B cell (primary cell): ENCODE measurements around the gene ADRA2C. TPM values are rescaled to one million over a fixed set of nuclear protein-coding genes. Genes with fewer than 3 reads are reported as not detected.

Source experiments
- ATAC-seq: fragments of 200-7000 bp; cut with Tn5 transposase; one replicate; pipeline ENCODE4 v1.10.0; 2021; ENCODE audit warnings: low read depth, mild to moderate bottlenecking, moderate number of reproducible peaks, moderate library complexity
- CTCF ChIA-PET: fragments of 350-600 bp; sonication (Branson Sonifier 250); formaldehyde crosslinking; loops from one replicate; lab custom pipeline; 2021; ENCODE audit warnings: antibody characterized with exemption, inconsistent platforms; lab: Charles Lee
- POLR2A ChIA-PET: fragments of 350-600 bp; sonication (Branson Sonifier 250); formaldehyde crosslinking; loops from one replicate; lab custom pipeline; 2021; ENCODE audit warnings: antibody characterized with exemption; lab: Charles Lee
- DNase-seq: peaks from one replicate; pipeline ENCODE4 v3.0.0; 2013
- H2AFZ ChIP-seq: 2 replicates; pipeline ENCODE4 v1.6.1; 2012; ENCODE audit warnings: mild to moderate bottlenecking, low read depth, low read length; ENCODE audit not compliant: insufficient read depth, poor library complexity, severe bottlenecking
- H3K27ac ChIP-seq, 2 donors: 1 replicate in 1 of 2; 2 replicates in 1 of 2; pipeline ENCODE4 v1.5.1; 2012 to 2013; ENCODE audit warnings: low read length in 2 of 2, mild to moderate bottlenecking in 2 of 2, moderate library complexity in 1 of 2
- H3K27me3 ChIP-seq, 4 experiments: fragments of 200-600 bp in 1 of 4; sonication (generic) in 1 of 4; replicated peaks in 1 of 4; 1 replicate in 2 of 4; 2 replicates in 2 of 4; pipeline versions ENCODE4 v1.6.1 to v1.7.0; 2013 to 2016; ENCODE audit warnings: low read length in 3 of 4, mild to moderate bottlenecking in 2 of 4, mixed read lengths in 1 of 4, moderate library complexity in 1 of 4; ENCODE audit not compliant: insufficient read depth in 4 of 4, control insufficient read depth in 3 of 4; ENCODE audit errors: control extremely low read depth in 1 of 4
- H3K36me3 ChIP-seq, 2 experiments: replicated peaks in 1 of 2; 1 replicate in 1 of 2; 2 replicates in 1 of 2; pipeline versions ENCODE4 v1.6.1 to v1.7.1; 2013; ENCODE audit warnings: low read length in 1 of 2; ENCODE audit not compliant: insufficient read depth in 2 of 2, control insufficient read depth in 1 of 2; ENCODE audit errors: control extremely low read depth in 1 of 2, extremely low read depth in 1 of 2
- H3K4me1 ChIP-seq, 2 donors: fragments of 200-600 bp in 1 of 2; sonication (generic) in 1 of 2; 1 replicate in 1 of 2; 2 replicates in 1 of 2; pipeline versions ENCODE4 v1.5.1 to v1.6.1; 2013 to 2017; ENCODE audit warnings: low read length in 2 of 2; ENCODE audit not compliant: control insufficient read depth in 2 of 2, insufficient read depth in 2 of 2
- H3K4me2 ChIP-seq: replicated peaks from 2 replicates; pipeline ENCODE3; 2012; ENCODE audit warnings: mild to moderate bottlenecking, low read depth, low read length; ENCODE audit not compliant: poor library complexity, severe bottlenecking
- H3K4me3 ChIP-seq, 5 experiments: fragments of 200-600 bp in 1 of 5; sonication (generic) in 1 of 5; 1 replicate in 3 of 5; 2 replicates in 2 of 5; pipeline versions ENCODE4 v1.5.1 to v1.7.0; 2011 to 2016; ENCODE audit warnings: low read length in 4 of 5, mild to moderate bottlenecking in 4 of 5, low read depth in 2 of 5, control low read depth in 1 of 5, moderate library complexity in 1 of 5; ENCODE audit not compliant: insufficient read depth in 1 of 5; ENCODE audit errors: control extremely low read depth in 1 of 5, extremely low read depth in 1 of 5
- H3K79me2 ChIP-seq: fragments of 200-600 bp; sonication (generic); one replicate; pipeline ENCODE4 v1.6.0; 2016; ENCODE audit warnings: low read length; ENCODE audit not compliant: control insufficient read depth, insufficient read depth
- H3K9ac ChIP-seq: fragments of 200-600 bp; sonication (generic); 2 replicates; pipeline ENCODE4 v1.6.1; 2017; ENCODE audit warnings: mild to moderate bottlenecking, low read length, moderate library complexity
- H3K9me3 ChIP-seq, 3 donors: one replicate each; pipeline versions ENCODE4 v1.6.1 to v1.7.1; 2013; ENCODE audit warnings: low read length in 2 of 3; ENCODE audit not compliant: control insufficient read depth in 2 of 3, insufficient read depth in 1 of 3; ENCODE audit errors: control extremely low read depth in 1 of 3
- H4K20me1 ChIP-seq: 2 replicates; pipeline ENCODE4 v1.6.0; 2012; ENCODE audit warnings: mild to moderate bottlenecking, low read length; ENCODE audit not compliant: insufficient read depth, control insufficient read depth, poor library complexity, severe bottlenecking
- H3K27ac Mint-ChIP-seq: one replicate; pipeline ENCODE4 v1.8.0; 2021; ENCODE audit warnings: mixed read lengths
- H3K27me3 Mint-ChIP-seq: one replicate; pipeline ENCODE4 v1.8.0; 2021; ENCODE audit warnings: mixed read lengths
- H3K4me1 Mint-ChIP-seq: one replicate; pipeline ENCODE4 v1.8.0; 2021; ENCODE audit warnings: mixed read lengths
- H3K4me3 Mint-ChIP-seq: one replicate; pipeline ENCODE4 v1.8.0; 2021; ENCODE audit warnings: mixed read lengths
- H3K9me3 Mint-ChIP-seq: one replicate; pipeline ENCODE4 v1.8.0; 2022; ENCODE audit warnings: mixed read lengths; ENCODE audit not compliant: insufficient read depth
- CTCF ChIP-seq: fragments of 200-600 bp; IDR thresholded peaks from one replicate; pipeline ENCODE4 v1.8.0; 2022; ENCODE audit warnings: antibody characterized with exemption, mild to moderate bottlenecking
- EZH2 ChIP-seq: IDR thresholded peaks from 2 replicates; pipeline ENCODE4 v1.6.1; 2012; ENCODE audit warnings: borderline replicate concordance, low read depth, mild to moderate bottlenecking, moderate library complexity, low read length; ENCODE audit not compliant: insufficient read depth, poor library complexity, severe bottlenecking
- WGBS: methylation state at CpG from one replicate; pipeline ENCODE4 v1.1.5; 2013; ENCODE audit warnings: missing lambda C conversion rate; ENCODE audit not compliant: insufficient coverage; 5-methylcytosine and 5-hydroxymethylcytosine counted together
- intact Hi-C: fragments of 100-400 bp; cut with micrococcal nuclease; formaldehyde crosslinking; loops from one replicate; pipeline ENCODE4 v1.10.0; 2022
- polyA plus RNA-seq: library from polyadenylated mRNA; depleted of rRNA; stranded (reverse); fragments of >200 nt; gene quantifications from 2 replicates; pipeline ENCODE4 v1.2.3, GENCODE V29; 2012
- total RNA-seq, 2 donors: library from RNA; stranded (reverse); fragments of 120-200 nt in 1 of 2; gene quantifications; 1 replicate in 1 of 2; 2 replicates in 1 of 2; pipeline versions ENCODE4 v1.2.3 to v1.2.4, GENCODE V29; 2013 to 2022

ADRA2C gene
- total and polyA plus RNA-seq, 2 donors (not counting 1 experiment from before 2014, with no cell fraction given), result not detected

- WGBS, result 60% methylated on average over 4 of the region's 8 CpGs
- H3K27ac Mint-ChIP-seq, result no peak overlapping the region
- no peak overlapping the region for H3K4me3 Mint-ChIP-seq
- H3K9me3 Mint-ChIP-seq, result no peaks in the 10 kb centered on the region
- H3K27me3 ChIP-seq, result no peaks in the 10 kb centered on the region
- TF ChIP-seq CTCF (no peak), EZH2 (no peak)
- no peak overlapping the region for H3K4me2 ChIP-seq
- ChIA-PET POLR2A (no interaction called here), CTCF (no interaction called here)
- H3K4me1 Mint-ChIP-seq, result no peaks in the 10 kb centered on the region
- no peaks in the 10 kb centered on the region for H4K20me1 ChIP-seq
- no peaks in the 10 kb centered on the region for H3K9me3 ChIP-seq
- ATAC-seq (no peak), DNase-seq (no peak)
- no peak overlapping the region for H3K9ac ChIP-seq
- intact Hi-C loops, result no loop called here
- no peak overlapping the region for H3K27ac ChIP-seq
- no peaks in the 10 kb centered on the region for H3K4me1 ChIP-seq
- no peak overlapping the region for H3K4me3 ChIP-seq
- H3K27me3 Mint-ChIP-seq, result peaks cover 16% of the 10 kb centered on the region
- H3K79me2 ChIP-seq, result no peaks in the 10 kb centered on the region
- no peaks in the 10 kb centered on the region for H3K36me3 ChIP-seq
- no peak overlapping the region for H2AFZ ChIP-seq
Measured at GRCh38 chr4:3803946-3804345, 37.8 kb downstream of the ADRA2C start.

- 82% methylated on average over 8 of the region's 8 CpGs for WGBS
- H3K9ac ChIP-seq, result no peak overlapping the region
Measured at GRCh38 chr4:3805026-3805425, 38.8 kb downstream of the ADRA2C start.

More at GRCh38 chr4:3805026-3805425, 38.8 kb downstream of the ADRA2C start:
- no peaks in the 10 kb centered on the region for H3K4me1 Mint-ChIP-seq
- Histone ChIP-seq H3K79me2 (no peaks in the 10 kb centered on the region), H3K4me2 (no peak overlapping the region), H3K36me3 (no peaks in the 10 kb centered on the region), H3K4me1 (no peaks in the 10 kb centered on the region), H2AFZ (no peak overlapping the region), H3K9me3 (no peaks in the 10 kb centered on the region), H3K4me3 (no peak overlapping the region), H4K20me1 (no peaks in the 10 kb centered on the region), H3K27ac (no peak overlapping the region), H3K27me3 (no peaks in the 10 kb centered on the region)
- H3K4me3 Mint-ChIP-seq, result no peak overlapping the region
- TF ChIP-seq EZH2 (no peak), CTCF (no peak)
- ChIA-PET POLR2A (no interaction called here), CTCF (no interaction called here)
- intact Hi-C loops, result no loop called here
- ATAC-seq (no peak), DNase-seq (no peak)
- H3K9me3 Mint-ChIP-seq, result no peaks in the 10 kb centered on the region
- H3K27me3 Mint-ChIP-seq, result peaks cover 20% of the 10 kb centered on the region
- H3K27ac Mint-ChIP-seq, result no peak overlapping the region
